ENCODE data around the gene PSMA7. TPM values are rescaled to one million over a fixed set of nuclear protein-coding genes. Genes with fewer than 3 reads are reported as not detected.

The PSMA7 gene
- total RNA-seq, 2 donors from 2014 or later, result 220 to 234 TPM

GRCh38 chr20:62178316-62179161, 35.3 kb upstream of the PSMA7 start:
- peaks cover 13% of the 10 kb centered on the region for H3K4me1 Mint-ChIP-seq (ENCODE audit: low read depth)

GRCh38 chr20:62177307-62177706, 34.1 kb upstream of the PSMA7 start:
- no peak overlapping the region for H3K4me3 Mint-ChIP-seq
- H3K9me3 Mint-ChIP-seq, result no peaks in the 10 kb centered on the region
- ATAC-seq (replicated peaks in 1 of 2) (no peak), DNase-seq (no peak)
- H3K36me3 Mint-ChIP-seq (ENCODE audit: insufficient read depth in 2 of 2), result peaks cover 0 to 3% of the 10 kb centered on the region in 2 donors
- peaks cover 10% of the 10 kb centered on the region for H3K4me1 Mint-ChIP-seq (ENCODE audit: low read depth)
- no peak overlapping the region for H3K27ac Mint-ChIP-seq
- no peaks in the 10 kb centered on the region for H3K27me3 Mint-ChIP-seq (ENCODE audit: low read depth)

More at GRCh38 chr20:62178316-62179161, 35.3 kb upstream of the PSMA7 start:
- ATAC-seq (replicated peaks in 1 of 2) (no peak), DNase-seq (no peak)
- H3K9me3 Mint-ChIP-seq, result no peaks in the 10 kb centered on the region
- no peaks in the 10 kb centered on the region for H3K27me3 Mint-ChIP-seq (ENCODE audit: low read depth)
- H3K27ac Mint-ChIP-seq, result no peak overlapping the region
- H3K4me3 Mint-ChIP-seq, result no peak overlapping the region
- peaks cover 0 to 3% of the 10 kb centered on the region in 2 donors for H3K36me3 Mint-ChIP-seq (ENCODE audit: insufficient read depth in 2 of 2)

GRCh38 chr20:62176866-62177265, 33.7 kb upstream of the PSMA7 start:
- no peak overlapping the region for H3K4me3 Mint-ChIP-seq
- H3K27me3 Mint-ChIP-seq (ENCODE audit: low read depth), result no peaks in the 10 kb centered on the region
- ATAC-seq (replicated peaks in 1 of 2) (no peak), DNase-seq (no peak)
- H3K36me3 Mint-ChIP-seq (ENCODE audit: insufficient read depth in 2 of 2), result peaks cover 0 to 3% of the 10 kb centered on the region in 2 donors
- no peaks in the 10 kb centered on the region for H3K9me3 Mint-ChIP-seq
- no peak overlapping the region for H3K27ac Mint-ChIP-seq
- H3K4me1 Mint-ChIP-seq (ENCODE audit: low read depth), result peaks cover 6% of the 10 kb centered on the region

- H3K27me3 Mint-ChIP-seq (ENCODE audit: low read depth), result no peaks in the 10 kb centered on the region
- no peak for ATAC-seq (replicated peaks in 1 of 2)
- H3K9me3 Mint-ChIP-seq, result no peaks in the 10 kb centered on the region
- no peak for DNase-seq
- no peaks in the 10 kb centered on the region for H3K4me1 Mint-ChIP-seq (ENCODE audit: low read depth)
- H3K27ac Mint-ChIP-seq, result no peak overlapping the region
- H3K36me3 Mint-ChIP-seq (ENCODE audit: insufficient read depth in 2 of 2), result peaks cover 0 to 3% of the 10 kb centered on the region in 2 donors
- no peak overlapping the region for H3K4me3 Mint-ChIP-seq
Measured at GRCh38 chr20:62175711-62176110, 32.5 kb upstream of the PSMA7 start.

GRCh38 chr20:62174870-62175624, 31.9 kb upstream of the PSMA7 start:
- H3K27ac Mint-ChIP-seq, result no peak overlapping the region

GRCh38 chr20:62174021-62174804, 31.0 kb upstream of the PSMA7 start:
- Mint-ChIP-seq H3K9me3 (no peaks in the 10 kb centered on the region), H3K27me3 (ENCODE audit: low read depth) (no peaks in the 10 kb centered on the region), H3K27ac (no peak overlapping the region), H3K4me1 (ENCODE audit: low read depth) (no peaks in the 10 kb centered on the region), H3K36me3 (ENCODE audit: insufficient read depth in 2 of 2) (peaks cover 0 to 3% of the 10 kb centered on the region in 2 donors), H3K4me3 (no peak overlapping the region)
- ATAC-seq (replicated peaks in 1 of 2) (no peak), DNase-seq (no peak)

More at GRCh38 chr20:62174870-62175624, 31.9 kb upstream of the PSMA7 start:
- H3K36me3 Mint-ChIP-seq (ENCODE audit: insufficient read depth in 2 of 2), result peaks cover 0 to 3% of the 10 kb centered on the region in 2 donors
- no peaks in the 10 kb centered on the region for H3K4me1 Mint-ChIP-seq (ENCODE audit: low read depth)
- H3K9me3 Mint-ChIP-seq, result no peaks in the 10 kb centered on the region
- H3K27me3 Mint-ChIP-seq (ENCODE audit: low read depth), result no peaks in the 10 kb centered on the region
- ATAC-seq (replicated peaks in 1 of 2) (no peak), DNase-seq (no peak)
- no peak overlapping the region for H3K4me3 Mint-ChIP-seq

- Mint-ChIP-seq H3K4me3 (no peak overlapping the region), H3K27ac (no peak overlapping the region), H3K36me3 (ENCODE audit: insufficient read depth in 2 of 2) (peaks cover 0 to 3% of the 10 kb centered on the region in 2 donors), H3K9me3 (no peaks in the 10 kb centered on the region), H3K27me3 (ENCODE audit: low read depth) (no peaks in the 10 kb centered on the region), H3K4me1 (ENCODE audit: low read depth) (no peaks in the 10 kb centered on the region)
- ATAC-seq (replicated peaks in 1 of 2) (no peak), DNase-seq (no peak)
Measured at GRCh38 chr20:62172666-62173065, 29.5 kb upstream of the PSMA7 start.

GRCh38 chr20:62171245-62171644, 28.1 kb upstream of the PSMA7 start:
- no peaks in the 10 kb centered on the region for H3K27me3 Mint-ChIP-seq (ENCODE audit: low read depth)
- no peak for ATAC-seq (replicated peaks in 1 of 2)
- no peak for DNase-seq
- H3K9me3 Mint-ChIP-seq, result no peaks in the 10 kb centered on the region
- H3K4me3 Mint-ChIP-seq, result no peak overlapping the region
- H3K4me1 Mint-ChIP-seq (ENCODE audit: low read depth), result no peaks in the 10 kb centered on the region
- H3K27ac Mint-ChIP-seq, result no peak overlapping the region
- H3K36me3 Mint-ChIP-seq (ENCODE audit: insufficient read depth in 2 of 2), result peaks cover 0 to 3% of the 10 kb centered on the region in 2 donors

GRCh38 chr20:62170536-62170935, 27.3 kb upstream of the PSMA7 start:
- Mint-ChIP-seq H3K27me3 (ENCODE audit: low read depth) (no peaks in the 10 kb centered on the region), H3K27ac (no peak overlapping the region), H3K9me3 (no peaks in the 10 kb centered on the region), H3K36me3 (ENCODE audit: insufficient read depth in 2 of 2) (peaks cover 0 to 3% of the 10 kb centered on the region in 2 donors), H3K4me1 (ENCODE audit: low read depth) (no peaks in the 10 kb centered on the region), H3K4me3 (no peak overlapping the region)
- DNase-seq (no peak), ATAC-seq (replicated peaks in 1 of 2) (no peak)

GRCh38 chr20:62168890-62169435, 25.8 kb upstream of the PSMA7 start:
- no peak for ATAC-seq (replicated peaks in 1 of 2)
- Mint-ChIP-seq H3K27me3 (ENCODE audit: low read depth) (no peaks in the 10 kb centered on the region), H3K36me3 (ENCODE audit: insufficient read depth in 2 of 2) (peaks cover 0 to 3% of the 10 kb centered on the region in 2 donors), H3K9me3 (no peaks in the 10 kb centered on the region), H3K4me1 (ENCODE audit: low read depth) (no peaks in the 10 kb centered on the region), H3K4me3 (no peak overlapping the region), H3K27ac (no peak overlapping the region)
- DNase-seq, result no peak

GRCh38 chr20:62168061-62168460, 24.9 kb upstream of the PSMA7 start:
- no peak overlapping the region for H3K4me3 Mint-ChIP-seq
- no peak overlapping the region for H3K27ac Mint-ChIP-seq
- no peaks in the 10 kb centered on the region for H3K4me1 Mint-ChIP-seq (ENCODE audit: low read depth)
- H3K27me3 Mint-ChIP-seq (ENCODE audit: low read depth), result no peaks in the 10 kb centered on the region
- DNase-seq, result no peak
- no peaks in the 10 kb centered on the region for H3K9me3 Mint-ChIP-seq
- H3K36me3 Mint-ChIP-seq (ENCODE audit: insufficient read depth in 2 of 2), result peaks cover 0 to 3% of the 10 kb centered on the region in 2 donors
- ATAC-seq (replicated peaks in 1 of 2), result no peak

- H3K4me3 Mint-ChIP-seq, result no peak overlapping the region
- DNase-seq (no peak), ATAC-seq (replicated peaks in 1 of 2) (no peak)
- H3K27me3 Mint-ChIP-seq (ENCODE audit: low read depth), result no peaks in the 10 kb centered on the region
- H3K4me1 Mint-ChIP-seq (ENCODE audit: low read depth), result no peaks in the 10 kb centered on the region
- no peaks in the 10 kb centered on the region for H3K9me3 Mint-ChIP-seq
- peaks cover 0 to 3% of the 10 kb centered on the region in 2 donors for H3K36me3 Mint-ChIP-seq (ENCODE audit: insufficient read depth in 2 of 2)
- H3K27ac Mint-ChIP-seq, result no peak overlapping the region
Measured at GRCh38 chr20:62167474-62167873, 24.3 kb upstream of the PSMA7 start.

Data from activated T-cell treated with anti-CD3 and anti-CD28 coated beads, Interleukin-2, amount 50 U/mL, for 72 hours (primary cell).